Lower lobe of right lung (tissue), 2 donors: ENCODE measurements around the gene CRY1. TPM values are rescaled to one million over a fixed set of nuclear protein-coding genes. Genes with fewer than 3 reads are reported as not detected.

Experiments
- ATAC-seq, 2 donors: fragments of 200-7000 bp; cut with Tn5 transposase; one replicate each; pipeline ENCODE4 v1.9.1; 2020 to 2022; ENCODE audit warnings: mild to moderate bottlenecking in 2 of 2, moderate library complexity in 2 of 2
- DNase-seq: peaks from one replicate; pipeline ENCODE4 v3.0.0-alpha.2; 2020
- H3K27ac ChIP-seq: fragments of 200-600 bp; one replicate; pipeline ENCODE4 v1.8.0; 2022
- H3K27me3 ChIP-seq: fragments of 200-600 bp; one replicate; pipeline ENCODE4 v1.8.0; 2022; ENCODE audit warnings: low read depth
- H3K36me3 ChIP-seq: fragments of 200-600 bp; one replicate; pipeline ENCODE4 v1.8.0; 2022; ENCODE audit warnings: mild to moderate bottlenecking
- H3K4me1 ChIP-seq: fragments of 200-600 bp; one replicate; pipeline ENCODE4 v1.8.0; 2022
- H3K4me3 ChIP-seq: fragments of 200-600 bp; one replicate; pipeline ENCODE4 v1.8.0; 2022; ENCODE audit warnings: mild to moderate bottlenecking
- H3K9me3 ChIP-seq: fragments of 200-600 bp; one replicate; pipeline ENCODE4 v1.8.0; 2022
- intact Hi-C: fragments of 100-400 bp; cut with DNase I; formaldehyde crosslinking; loops from one replicate; pipeline ENCODE4 v1.11.0; 2022
- total RNA-seq: library from RNA; stranded (reverse); fragmentation: NEBNext Ultra II Directional; extraction: Animal tissue kit (Norgen Biotek cat#: 25700); gene quantifications from one replicate; pipeline ENCODE4 v1.2.1, GENCODE V29; 2021
- TF ChIP-seq, protein P1 (sequence below): fragments of 200-600 bp; IDR thresholded peaks from one replicate; pipeline ENCODE4 v1.8.0; 2022; ENCODE audit warnings: antibody characterized with exemption, mild to moderate bottlenecking
- donor health status: DM: no; HTN: yes; CAD: no; lungs with severe emphysema.

CRY1 gene
- total RNA-seq, 1 donor from 2014 or later, result 18.8 TPM

DNA sequence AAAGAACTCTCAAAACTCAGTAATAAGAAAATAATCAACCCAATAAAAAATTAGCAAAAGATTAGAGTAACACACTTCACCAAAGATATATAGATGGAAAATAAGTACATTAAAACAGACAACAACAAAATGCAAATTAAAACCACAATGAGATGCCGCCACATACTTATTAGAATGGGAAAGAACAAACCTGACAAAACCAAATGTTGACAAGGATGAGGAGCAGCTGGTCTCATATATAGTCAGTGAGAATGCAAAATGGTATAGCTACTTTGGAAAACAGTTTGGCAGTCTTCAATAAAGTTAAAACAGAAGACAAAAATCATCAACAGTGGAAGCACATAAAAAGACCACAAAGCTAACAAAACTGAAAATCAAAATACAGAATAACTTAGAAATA lies 29.1 kb downstream of the CRY1 start:
- DNase-seq (no peak), ATAC-seq (no peak)
- Histone ChIP-seq H3K9me3 (peaks cover 9% of the 10 kb centered on the region), H3K27ac (no peak overlapping the region), H3K36me3 (no peaks in the 10 kb centered on the region), H3K27me3 (no peaks in the 10 kb centered on the region), H3K4me1 (no peaks in the 10 kb centered on the region), H3K4me3 (no peak overlapping the region)
- TF ChIP-seq, protein P1, sequence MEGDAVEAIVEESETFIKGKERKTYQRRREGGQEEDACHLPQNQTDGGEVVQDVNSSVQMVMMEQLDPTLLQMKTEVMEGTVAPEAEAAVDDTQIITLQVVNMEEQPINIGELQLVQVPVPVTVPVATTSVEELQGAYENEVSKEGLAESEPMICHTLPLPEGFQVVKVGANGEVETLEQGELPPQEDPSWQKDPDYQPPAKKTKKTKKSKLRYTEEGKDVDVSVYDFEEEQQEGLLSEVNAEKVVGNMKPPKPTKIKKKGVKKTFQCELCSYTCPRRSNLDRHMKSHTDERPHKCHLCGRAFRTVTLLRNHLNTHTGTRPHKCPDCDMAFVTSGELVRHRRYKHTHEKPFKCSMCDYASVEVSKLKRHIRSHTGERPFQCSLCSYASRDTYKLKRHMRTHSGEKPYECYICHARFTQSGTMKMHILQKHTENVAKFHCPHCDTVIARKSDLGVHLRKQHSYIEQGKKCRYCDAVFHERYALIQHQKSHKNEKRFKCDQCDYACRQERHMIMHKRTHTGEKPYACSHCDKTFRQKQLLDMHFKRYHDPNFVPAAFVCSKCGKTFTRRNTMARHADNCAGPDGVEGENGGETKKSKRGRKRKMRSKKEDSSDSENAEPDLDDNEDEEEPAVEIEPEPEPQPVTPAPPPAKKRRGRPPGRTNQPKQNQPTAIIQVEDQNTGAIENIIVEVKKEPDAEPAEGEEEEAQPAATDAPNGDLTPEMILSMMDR, result no peak
- intact Hi-C loops, result no loop called here

DNA sequence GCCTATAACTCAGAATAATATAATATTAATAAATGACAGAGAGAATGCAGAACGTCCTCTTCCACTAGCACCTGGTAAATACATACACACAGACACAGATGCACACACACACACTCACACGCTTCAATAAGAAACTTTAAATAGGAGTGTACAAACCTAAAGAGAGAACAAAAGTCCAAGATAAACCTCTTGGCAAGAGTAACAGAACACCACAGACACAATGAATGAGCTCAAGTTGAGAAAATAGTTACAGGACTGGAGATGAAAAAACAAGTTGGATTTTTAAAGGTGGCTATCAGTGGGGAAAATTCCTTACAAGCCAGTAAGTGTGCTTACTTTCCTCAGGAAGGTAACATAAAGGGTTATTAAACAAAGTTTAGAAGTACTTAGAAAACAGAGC lies 35.2 kb downstream of the CRY1 start:
- no peak overlapping the region for H3K4me3 ChIP-seq
- peaks cover 7% of the 10 kb centered on the region for H3K9me3 ChIP-seq
- H3K4me1 ChIP-seq, result peaks cover 6% of the 10 kb centered on the region
- peak in 1 of 2 donors; percentile 29 for ATAC-seq
- intact Hi-C loops, result no loop called here
- DNase-seq, result no peak
- no peak overlapping the region for H3K27ac ChIP-seq
- TF ChIP-seq, protein P1, result no peak
- H3K36me3 ChIP-seq, result no peaks in the 10 kb centered on the region
- no peaks in the 10 kb centered on the region for H3K27me3 ChIP-seq

DNA sequence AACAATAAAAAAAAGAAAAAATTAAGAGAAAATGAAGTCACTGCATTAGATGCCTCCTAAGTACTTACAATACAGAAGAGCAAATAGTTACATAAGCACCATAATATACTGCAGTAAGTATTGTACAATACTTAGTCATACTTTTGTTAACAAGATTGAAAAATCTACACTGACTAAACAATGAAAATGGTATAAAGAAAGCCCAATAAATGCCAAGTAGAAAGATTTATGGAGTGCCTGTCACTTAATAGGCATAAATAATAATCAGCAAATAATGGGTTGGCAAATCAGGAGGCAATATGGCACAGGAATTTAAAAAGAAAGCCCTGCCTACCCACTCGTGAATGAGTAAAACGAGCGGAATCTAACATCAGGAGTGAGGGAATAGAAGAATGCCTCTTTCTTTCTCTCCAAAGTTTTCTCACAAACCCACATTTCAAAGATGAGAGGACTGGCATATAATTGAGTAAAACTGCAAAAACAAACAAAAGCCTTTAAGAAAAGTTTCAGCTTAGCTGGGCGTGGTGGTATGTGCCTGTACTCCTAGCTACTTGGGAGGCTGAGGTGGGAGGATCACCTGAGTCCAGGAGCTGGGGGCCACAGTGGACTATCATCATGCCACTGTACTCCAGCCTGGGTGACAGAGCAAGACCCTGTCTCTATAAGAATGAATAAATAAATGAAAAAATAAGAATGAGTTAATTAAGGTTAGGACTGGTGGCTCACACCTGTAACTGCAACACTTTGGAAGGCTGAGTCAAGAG lies 36.1 kb downstream of the CRY1 start:
- Histone ChIP-seq H3K27ac (no peak overlapping the region), H3K27me3 (no peaks in the 10 kb centered on the region), H3K9me3 (peaks cover 8% of the 10 kb centered on the region), H3K36me3 (no peaks in the 10 kb centered on the region), H3K4me1 (peaks cover 6% of the 10 kb centered on the region), H3K4me3 (no peak overlapping the region)
- TF ChIP-seq, protein P1, result no peak
- no peak for DNase-seq
- ATAC-seq, result peak in 1 of 2 donors; percentile 89
- intact Hi-C loops, result no loop called here

DNA sequence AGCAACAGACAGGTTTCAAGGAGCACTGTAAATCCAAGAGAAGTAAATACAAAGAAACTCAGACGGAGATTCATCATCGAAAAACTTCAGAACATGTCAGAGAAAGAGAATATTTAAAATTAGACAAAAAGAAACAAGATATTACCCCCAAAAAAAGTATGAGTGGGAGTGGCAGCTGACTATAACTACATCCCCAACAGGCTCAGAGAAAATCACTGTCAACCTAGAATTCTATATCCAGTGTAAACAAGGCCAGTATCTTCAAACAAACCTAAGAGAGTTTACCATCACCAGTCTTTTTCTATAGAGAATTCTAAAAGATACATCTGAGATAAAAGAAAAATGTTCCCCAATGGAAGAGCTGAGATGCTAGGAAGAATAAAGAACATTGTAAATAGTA lies 39.6 kb downstream of the CRY1 start:
- intact Hi-C loops, result no loop called here
- ATAC-seq, result no peak
- TF ChIP-seq, protein P1, result no peak

DNA sequence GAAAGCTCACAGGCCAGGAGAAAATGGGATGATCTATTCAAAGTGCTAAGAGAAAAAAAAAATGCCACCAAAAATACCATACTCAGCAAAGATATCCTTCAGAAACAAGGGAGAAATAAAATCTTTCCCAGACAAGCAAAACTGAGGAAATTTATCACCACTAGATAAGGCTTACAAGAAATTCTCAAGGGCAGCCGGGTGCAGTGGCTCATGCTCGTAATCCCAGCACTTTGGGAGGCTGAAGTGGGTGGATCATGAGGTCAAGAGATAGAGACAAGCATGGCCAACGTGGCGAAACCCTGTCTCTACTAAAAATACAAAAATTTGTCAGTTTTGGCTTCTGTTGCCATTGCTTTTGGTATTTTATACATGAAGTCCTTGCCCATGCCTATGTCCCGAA lies 48.2 kb downstream of the CRY1 start:
- DNase-seq (no peak), ATAC-seq (no peak)
- intact Hi-C loops, result no loop called here
- Histone ChIP-seq H3K27me3 (no peaks in the 10 kb centered on the region), H3K27ac (no peak overlapping the region), H3K4me1 (no peaks in the 10 kb centered on the region), H3K9me3 (peaks cover 6% of the 10 kb centered on the region), H3K36me3 (no peaks in the 10 kb centered on the region), H3K4me3 (no peak overlapping the region)
- TF ChIP-seq, protein P1, result no peak

More for the DNA sequence above, 39.6 kb downstream of the CRY1 start:
- Histone ChIP-seq H3K27me3 (no peaks in the 10 kb centered on the region), H3K27ac (no peak overlapping the region), H3K4me3 (no peak overlapping the region), H3K4me1 (peaks cover 6% of the 10 kb centered on the region), H3K9me3 (peaks cover 8% of the 10 kb centered on the region), H3K36me3 (no peaks in the 10 kb centered on the region)
- no peak for DNase-seq
